ENCODE results near the gene LGR4. TPM values are rescaled to one million over a fixed set of nuclear protein-coding genes. Genes with fewer than 3 reads are reported as not detected.

LGR4 gene
- total and polyA plus RNA-seq, 2 of the 4 experiments (the other 2 are of a cell fraction), result 2.9 to 6.8 TPM

GRCh38 chr11:27397624-27398399, 74.8 kb downstream of the LGR4 start (continued):
- no peak for TF ChIP-seq RAD21 (IDR thresholded peaks at IDR 0.05; ENCODE audit: low read length)

- peaks cover 3% of the 10 kb centered on the region; the same call in 1 of the 2 replicates for H4K20me1 ChIP-seq (ENCODE audit: insufficient read depth, low read length)
- peak overlapping the region; percentile 51 for H3K4me2 ChIP-seq (ENCODE audit: low read depth, low read length)
- H3K36me3 ChIP-seq (ENCODE audit: control insufficient read depth, insufficient read depth, low read length), result no peaks in the 10 kb centered on the region
- H2BK20ac ChIP-seq (ENCODE audit: low read depth, low read length), result peak overlapping the region; percentile 53; the same call in 1 of the 2 replicates
- H3K4ac ChIP-seq (ENCODE audit: low read depth, low read length), result peak overlapping the region; percentile 44
- H2AK5ac ChIP-seq (ENCODE audit: low read depth, low read length), result no peak overlapping the region; the same call in 1 of the 2 replicates
- no peak overlapping the region; a peak in 1 of 4 replicates for H4K8ac ChIP-seq (ENCODE audit: low read depth in 2 of 2, low read length in 2 of 2)
- intact Hi-C loops (cut with micrococcal nuclease) (loop anchor here (5.0 to 10.0 kb wide), 3 partner anchors 41 to 422 kb away; partner anchors contain the start of gene LGR4), dilution Hi-C loops (cut with HindIII; ENCODE audit: low sequenced_read_pairs, unreplicated experiment) (no loop called here), in situ Hi-C loops (cut with MboI; ENCODE audit: low sequenced_read_pairs) (no loop called here)
- H3K9me1 ChIP-seq (ENCODE audit: insufficient read depth, low read length), result peaks cover 10% of the 10 kb centered on the region
- peaks cover 0 to 4% of the 10 kb centered on the region in 2 experiments; a peak in 1 of 4 replicates for H3K79me1 ChIP-seq (ENCODE audit: low read depth in 1 of 2, low read length in 2 of 2)
- H2BK5ac ChIP-seq (ENCODE audit: low read depth, low read length, poor library complexity, severe bottlenecking), result peak overlapping the region; percentile 74
- DNase-seq (no peak), ATAC-seq (ENCODE audit: low read depth) (no peak)
- H2AK9ac ChIP-seq (replicated peaks; ENCODE audit: low read depth, low read length, poor library complexity), result no peak overlapping the region
- H3K27ac ChIP-seq (ENCODE audit: insufficient read depth, low read length), result peak overlapping the region; percentile 50; the same call in 1 of the 2 replicates
- BruUV-seq (replicated peaks), result no TSS peak
- ChIA-PET CTCF (no interaction called here), POLR2A (ENCODE audit: unreplicated experiment) (interaction anchor here (0.6 to 1.1 kb wide), 2 partner anchors 8 to 1847 kb away, joined by 3 read pairs; no protein-coding TSS in a partner anchor)
- no peak overlapping the region for H3K4me3 ChIP-seq (ENCODE audit: insufficient read depth, low read depth, low read length)
- H2BK15ac ChIP-seq (ENCODE audit: low read depth, low read length), result no peak overlapping the region; the same call in 2 of the 3 replicates
- peak overlapping the region; percentile 17 for H2BK120ac ChIP-seq (ENCODE audit: low read depth, low read length)
- H3K27me3 ChIP-seq (ENCODE audit: control insufficient read depth, insufficient read depth, low read length), result no peaks in the 10 kb centered on the region
- peak overlapping the region; percentile 95 for H3K18ac ChIP-seq (ENCODE audit: low read depth, low read length)
- WGBS, 2 experiments (ENCODE audit: extremely low coverage in 2 of 2, insufficient read length in 1 of 2), result no CpG with 5 or more reads among the region's 3 CpGs
- no peak overlapping the region for H3K56ac ChIP-seq (ENCODE audit: extremely low read depth, insufficient read depth, low read length)
- H3K4me1 ChIP-seq (ENCODE audit: control insufficient read depth, insufficient read depth, low read length), result peaks cover 14% of the 10 kb centered on the region
- H3K9ac ChIP-seq (ENCODE audit: low read depth, low read length), result no peak overlapping the region
- H3K23ac ChIP-seq (ENCODE audit: low read depth, low read length), result no peak overlapping the region
- H3K14ac ChIP-seq (replicated peaks; ENCODE audit: low read depth, low read length), result 0 out of 2 replicates have a peak overlapping the region, but pooled peaks have one; percentile 3
- H3K9me3 ChIP-seq (ENCODE audit: control insufficient read depth, insufficient read depth, low read length), result no peaks in the 10 kb centered on the region
- no peak overlapping the region for H2AFZ ChIP-seq (replicated peaks; ENCODE audit: low read length, poor library complexity)
- peak overlapping the region; percentile 38 for H4K91ac ChIP-seq (ENCODE audit: insufficient read depth, low read depth, low read length)
- H4K5ac ChIP-seq (ENCODE audit: low read depth, low read length), result peak overlapping the region; percentile 72; the same call in 1 of the 2 replicates
- no peak for TF ChIP-seq NFE2L2 (IDR thresholded peaks at IDR 0.05; ENCODE audit: low read depth, low read length)
- no peak for TF ChIP-seq MXI1 (IDR thresholded peaks at IDR 0.05; ENCODE audit: borderline replicate concordance, low read depth, low read length)
- no peak for TF ChIP-seq CTCF (conservative IDR thresholded peaks at IDR 0.05; ENCODE audit: low read depth, low read length)
- TF ChIP-seq RCOR1 (IDR thresholded peaks at IDR 0.05; ENCODE audit: insufficient replicate concordance, low read length), result no peak
- TF ChIP-seq MAFK (IDR thresholded peaks at IDR 0.05; ENCODE audit: low read depth, low read length), result no peak
- TF ChIP-seq, protein P1, sequence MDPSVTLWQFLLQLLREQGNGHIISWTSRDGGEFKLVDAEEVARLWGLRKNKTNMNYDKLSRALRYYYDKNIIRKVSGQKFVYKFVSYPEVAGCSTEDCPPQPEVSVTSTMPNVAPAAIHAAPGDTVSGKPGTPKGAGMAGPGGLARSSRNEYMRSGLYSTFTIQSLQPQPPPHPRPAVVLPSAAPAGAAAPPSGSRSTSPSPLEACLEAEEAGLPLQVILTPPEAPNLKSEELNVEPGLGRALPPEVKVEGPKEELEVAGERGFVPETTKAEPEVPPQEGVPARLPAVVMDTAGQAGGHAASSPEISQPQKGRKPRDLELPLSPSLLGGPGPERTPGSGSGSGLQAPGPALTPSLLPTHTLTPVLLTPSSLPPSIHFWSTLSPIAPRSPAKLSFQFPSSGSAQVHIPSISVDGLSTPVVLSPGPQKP (IDR thresholded peaks at IDR 0.05; ENCODE audit: borderline replicate concordance, low read depth, low read length), result no peak
- TF ChIP-seq BHLHE40 (IDR thresholded peaks at IDR 0.05; ENCODE audit: low read depth, low read length), result no peak
- no peak for TF ChIP-seq SMC3 (IDR thresholded peaks at IDR 0.05; ENCODE audit: low read depth, low read length)
- TF ChIP-seq CHD1 (IDR thresholded peaks at IDR 0.05; ENCODE audit: low read depth, low read length), result no peak
- no peak for TF ChIP-seq MAZ (IDR thresholded peaks at IDR 0.05; ENCODE audit: borderline replicate concordance, low read depth, low read length)
- TF ChIP-seq POLR2A (IDR thresholded peaks at IDR 0.05; ENCODE audit: low read depth, low read length), result no peak
Measured at GRCh38 chr11:27396259-27396839, 76.2 kb downstream of the LGR4 start.

All from IMR-90 (cell line).